CD4-positive, alpha-beta T cell treated with Interferon gamma for 1 hour (primary cell): ENCODE data around the gene XBP1.
"Not testable (repeated sequence)": the region's sequence is repeated elsewhere in the genome, so short reads cannot be mapped to it uniquely, and the experiment has no call there.

Experiments used
- DNase-seq: peaks from one replicate; pipeline ENCODE4 v3.0.0-alpha.2; 2020

The XBP1 gene

GRCh38 chr22:28800308-28801041 lies at the start of gene XBP1:
Gene XBP1 (minus strand): TSS chr22:28800569.
- DNase-seq = peak; percentile 91

GRCh38 chr22:28846994-28847393 lies 46.6 kb upstream of the XBP1 start:
- no peak for DNase-seq

- not testable (repeated sequence) for DNase-seq
Measured at GRCh38 chr22:28844277-28844676, 43.9 kb upstream of the XBP1 start.

- DNase-seq = no peak
Measured at GRCh38 chr22:28843633-28844032, 43.3 kb upstream of the XBP1 start.

GRCh38 chr22:28841111-28841510 lies 40.7 kb upstream of the XBP1 start:
- DNase-seq = no peak

- no peak for DNase-seq
Measured at GRCh38 chr22:28838971-28839370, 38.6 kb upstream of the XBP1 start.

GRCh38 chr22:28837640-28838039 lies 37.3 kb upstream of the XBP1 start:
- no peak for DNase-seq

- DNase-seq = no peak
Measured at GRCh38 chr22:28835630-28836189, 35.3 kb upstream of the XBP1 start.

GRCh38 chr22:28833276-28833923 lies 33.0 kb upstream of the XBP1 start:
- no peak for DNase-seq

- no peak for DNase-seq
Measured at GRCh38 chr22:28832731-28833130, 32.4 kb upstream of the XBP1 start.

- DNase-seq = no peak
Measured at GRCh38 chr22:28831140-28832072, 31.0 kb upstream of the XBP1 start.

- DNase-seq = no peak
Measured at GRCh38 chr22:28830441-28830840, 30.1 kb upstream of the XBP1 start.

- DNase-seq = peak; percentile 74
Measured at GRCh38 chr22:28829358-28830181, 29.2 kb upstream of the XBP1 start.

- DNase-seq = no peak
Measured at GRCh38 chr22:28826921-28827320, 26.6 kb upstream of the XBP1 start.

- DNase-seq = not testable (repeated sequence)
Measured at GRCh38 chr22:28826430-28826829, 26.1 kb upstream of the XBP1 start.

- not testable (repeated sequence) for DNase-seq
Measured at GRCh38 chr22:28824455-28824854, 24.1 kb upstream of the XBP1 start.

- DNase-seq = no peak
Measured at GRCh38 chr22:28822930-28823551, 22.7 kb upstream of the XBP1 start.

GRCh38 chr22:28821452-28821851 lies 21.1 kb upstream of the XBP1 start:
- DNase-seq = no peak

GRCh38 chr22:28820885-28821284 lies 20.5 kb upstream of the XBP1 start:
- DNase-seq = no peak

GRCh38 chr22:28819253-28820096 lies 19.1 kb upstream of the XBP1 start:
- DNase-seq = no peak
